NCI-H2107 (cell line): ENCODE measurements around the gene SIGLEC12.

Source experiments
- DNase-seq: peaks from one replicate; lab custom pipeline; 2025; lab: John Stamatoyannopoulos, UW

The SIGLEC12 gene

DNA sequence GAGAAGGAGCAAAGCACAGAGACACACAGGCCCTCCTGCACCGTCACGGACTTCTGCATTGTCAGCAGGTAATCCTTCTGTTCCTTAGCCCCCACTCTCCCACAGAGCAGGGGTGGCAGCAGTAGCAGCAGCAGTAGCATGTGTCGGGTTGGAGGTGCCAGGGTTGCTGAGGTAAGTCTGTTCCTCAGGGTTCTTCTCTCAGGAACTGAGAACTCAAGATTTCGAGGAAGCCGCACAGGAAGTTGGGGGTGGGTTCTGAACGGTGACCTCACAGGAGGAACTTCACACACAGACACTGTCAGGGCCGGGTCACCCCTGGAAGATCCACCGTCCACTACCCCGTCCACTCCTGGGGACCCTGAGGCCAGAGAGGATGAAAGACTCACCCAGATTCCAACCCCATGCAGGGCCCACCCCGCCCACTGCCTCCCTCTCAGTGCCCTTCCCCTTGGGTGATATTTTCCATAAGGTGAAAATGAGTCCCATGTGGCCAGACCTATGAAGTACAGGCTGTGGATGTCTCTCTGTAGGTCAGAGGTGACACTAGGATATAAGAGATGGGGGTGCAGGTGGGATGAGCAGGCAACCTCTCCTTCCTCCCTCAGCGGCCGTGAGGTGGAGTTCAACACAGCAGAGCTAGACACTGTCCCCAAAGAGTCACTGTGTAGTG lies at the start of gene SIGLEC12:
Gene SIGLEC12, minus strand, starts transcription at position 207 of the 670 bp plus-strand sequence. Its CDS starts 67 bp downstream, at position 140.
- DNase-seq, result no peak

DNA sequence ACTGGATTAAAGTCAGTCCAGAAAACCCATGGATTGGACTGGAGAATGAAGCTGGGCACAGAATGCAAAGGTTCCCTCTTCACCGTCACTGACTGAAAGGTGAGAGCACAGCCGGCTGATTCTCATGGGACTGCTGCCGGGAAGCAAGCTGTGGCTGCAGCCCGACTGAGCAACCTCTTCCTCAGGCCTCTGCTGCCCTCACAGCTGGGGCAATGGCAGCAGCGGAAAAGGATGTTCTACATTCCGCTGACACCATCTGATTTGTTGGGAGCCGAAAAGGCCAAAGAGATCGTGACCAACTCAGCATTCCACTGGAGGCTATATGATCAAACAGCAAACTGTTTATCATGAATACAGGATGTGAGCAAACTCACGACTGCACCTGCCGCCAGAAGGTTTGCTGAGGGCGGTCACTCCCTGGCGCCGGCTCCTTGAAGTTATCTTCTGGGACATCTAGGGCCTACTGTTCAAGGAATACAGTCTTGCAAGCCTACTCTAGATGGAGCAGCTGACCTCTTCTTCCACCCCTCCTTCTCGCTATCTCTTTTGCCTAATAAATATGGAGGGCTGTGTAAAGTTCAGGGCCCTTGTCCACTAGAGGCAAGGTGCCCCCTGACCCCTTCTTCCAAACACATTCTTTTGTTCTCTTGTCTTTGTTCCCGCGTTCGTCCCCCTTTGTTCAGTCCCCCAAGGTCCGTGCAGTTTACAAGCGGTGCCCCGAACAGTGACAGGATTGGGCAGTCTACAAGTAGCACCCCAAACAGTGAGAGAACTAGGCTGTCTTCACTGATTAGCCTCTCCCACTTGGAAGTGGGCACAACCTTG lies 49.5 kb upstream of the SIGLEC12 start:
- DNase-seq, result no peak

DNA sequence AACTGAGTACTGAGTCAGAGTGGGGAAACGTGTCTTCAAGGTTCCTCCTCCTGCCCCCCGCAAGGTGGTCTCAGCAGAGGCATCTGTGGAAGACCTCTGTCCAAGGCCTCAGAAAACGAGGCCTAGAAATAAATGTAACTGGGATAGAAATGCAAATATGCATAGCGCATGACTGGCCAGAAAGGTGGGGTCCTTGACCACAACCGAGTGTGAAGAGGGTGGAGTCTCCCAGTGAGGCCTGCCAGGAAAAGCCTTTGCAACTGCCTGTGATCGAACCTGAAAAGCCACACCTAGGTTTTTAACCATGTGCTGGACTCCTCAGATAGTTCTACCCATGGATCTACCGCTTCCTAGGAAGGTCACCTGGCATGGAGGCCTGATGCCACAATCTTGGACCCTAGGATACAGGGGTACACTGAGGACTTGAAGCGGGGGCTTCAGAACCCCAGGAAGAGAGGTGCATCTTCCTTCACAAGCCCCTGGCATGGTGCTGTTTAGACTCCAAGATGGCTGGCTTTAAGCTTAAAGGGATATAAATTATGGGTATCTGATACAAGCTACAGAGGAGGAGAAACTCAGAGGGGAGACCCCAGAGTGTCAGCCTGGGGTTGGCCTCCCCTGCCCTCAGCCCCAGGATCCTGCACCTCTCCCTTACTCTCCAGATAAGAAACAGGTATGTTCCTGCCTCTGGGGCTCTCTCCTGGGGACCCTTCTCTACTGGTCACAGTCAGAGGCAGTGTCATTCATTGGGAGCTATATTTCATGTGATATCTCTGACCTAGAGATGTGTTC lies 48.1 kb upstream of the SIGLEC12 start:
- DNase-seq, result no peak

DNA sequence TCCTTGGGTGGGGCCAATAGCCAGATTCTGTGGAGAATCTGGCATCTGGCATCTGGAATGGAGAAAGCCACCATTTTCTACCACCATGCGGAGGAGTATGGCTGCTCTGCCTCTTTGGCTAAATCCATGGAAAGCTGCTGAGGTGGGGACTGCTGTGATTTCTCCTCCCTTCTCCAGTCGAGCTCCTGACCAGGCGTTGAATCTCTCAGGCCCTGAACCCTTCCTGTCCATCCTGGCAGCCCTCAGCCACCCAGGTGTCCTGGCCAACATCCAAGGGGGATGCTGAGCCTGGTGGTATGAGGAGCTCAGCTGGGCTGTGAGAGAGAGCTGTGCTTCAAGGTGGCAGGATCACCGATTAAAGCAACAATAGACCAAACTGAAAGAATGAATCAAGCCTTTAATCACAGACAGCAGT lies 47.3 kb upstream of the SIGLEC12 start:
- no peak for DNase-seq

DNA sequence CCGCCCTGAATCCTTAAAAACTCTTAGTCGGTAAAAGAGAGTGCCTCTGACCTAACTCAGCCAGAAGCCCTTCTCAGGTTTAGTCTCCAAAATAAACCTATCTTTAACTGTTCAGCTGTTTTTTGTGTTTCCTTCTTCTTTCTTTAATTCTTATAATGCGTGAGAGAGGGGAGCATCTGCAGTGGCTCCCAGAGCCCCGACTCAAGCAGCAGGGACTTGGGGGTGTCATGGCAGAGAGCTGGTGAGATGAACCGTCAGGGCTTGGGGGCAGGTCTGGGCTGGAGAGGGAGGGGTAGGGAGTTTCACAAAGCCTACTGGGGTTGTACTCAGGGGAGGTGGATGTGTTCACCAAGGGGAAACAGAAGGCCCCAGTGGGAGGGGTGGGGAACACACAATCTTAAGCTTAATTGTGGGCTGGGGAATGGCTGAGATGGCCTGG lies 46.6 kb upstream of the SIGLEC12 start:
- DNase-seq, result no peak

DNA sequence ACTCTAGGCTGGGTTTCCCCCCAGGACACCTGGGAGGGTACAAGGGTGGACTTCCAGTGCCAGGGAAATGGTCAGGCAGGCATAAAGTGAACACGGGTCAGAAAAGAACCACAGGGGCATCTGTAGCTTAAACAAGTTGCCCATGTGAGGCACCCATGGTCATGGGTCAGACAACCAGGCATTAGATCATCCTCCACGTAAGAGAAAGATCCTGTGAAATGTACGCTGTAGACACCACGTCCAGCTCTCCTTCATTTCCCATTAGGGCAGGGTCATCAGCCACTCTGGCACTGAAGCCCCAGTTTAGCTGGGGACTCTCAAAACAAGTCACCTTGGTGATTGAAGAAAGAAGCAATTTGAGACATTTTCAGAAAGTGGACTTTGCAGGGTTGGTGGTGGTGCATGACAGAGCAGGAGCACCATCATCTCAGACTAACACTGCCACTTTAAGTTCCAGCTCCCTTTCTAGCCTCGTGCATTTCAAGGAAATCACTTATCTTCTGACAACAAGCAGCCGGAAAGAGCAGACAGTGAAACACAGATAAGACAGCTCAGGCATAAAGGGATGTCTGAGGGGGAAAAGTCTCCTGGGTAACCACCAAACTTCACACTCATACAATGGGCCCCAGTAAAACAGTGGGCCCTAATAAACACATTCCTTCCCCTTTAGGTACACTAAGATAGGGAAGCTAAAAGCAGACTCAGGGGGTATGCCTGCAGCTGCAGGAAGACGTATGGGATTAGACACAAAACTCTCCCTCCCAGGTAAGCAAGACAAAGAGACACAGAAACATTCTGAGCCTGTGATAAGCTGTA lies 46.0 kb upstream of the SIGLEC12 start:
- no peak for DNase-seq

DNA sequence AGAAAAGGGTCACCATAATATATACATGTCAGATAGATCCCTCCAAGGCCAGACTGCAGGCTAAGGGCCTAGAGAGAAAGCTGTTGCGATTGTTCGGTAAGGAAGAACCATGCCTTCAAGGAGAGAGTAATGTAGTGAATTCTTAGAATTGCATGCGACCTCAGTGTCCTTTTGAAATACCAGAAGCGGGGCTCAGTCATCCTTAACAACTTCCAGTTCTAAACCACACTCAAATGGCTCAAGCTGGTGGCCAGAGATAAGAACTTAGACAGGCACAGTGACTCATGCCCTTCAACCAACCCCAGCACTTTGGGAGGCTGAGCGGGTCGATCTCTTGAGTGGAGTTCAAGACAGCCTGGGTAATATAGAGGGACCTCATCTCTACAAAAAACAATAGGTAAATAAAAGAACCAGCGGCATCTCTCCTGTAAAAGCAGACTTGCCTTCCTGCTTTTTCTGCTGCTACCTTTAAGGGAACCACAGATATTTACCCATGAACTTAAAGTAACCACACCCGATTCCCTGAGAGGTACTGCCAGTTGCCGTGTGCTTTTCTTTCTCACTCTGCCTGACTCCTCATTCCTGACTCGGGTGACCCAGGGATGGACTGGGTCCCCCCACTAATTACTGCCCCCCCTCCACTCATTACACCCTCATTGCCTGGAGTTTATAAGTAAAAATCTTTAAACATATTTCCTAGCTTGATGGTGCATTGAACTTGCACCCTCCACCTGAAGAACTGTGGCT lies 45.2 kb upstream of the SIGLEC12 start:
- DNase-seq, result no peak

DNA sequence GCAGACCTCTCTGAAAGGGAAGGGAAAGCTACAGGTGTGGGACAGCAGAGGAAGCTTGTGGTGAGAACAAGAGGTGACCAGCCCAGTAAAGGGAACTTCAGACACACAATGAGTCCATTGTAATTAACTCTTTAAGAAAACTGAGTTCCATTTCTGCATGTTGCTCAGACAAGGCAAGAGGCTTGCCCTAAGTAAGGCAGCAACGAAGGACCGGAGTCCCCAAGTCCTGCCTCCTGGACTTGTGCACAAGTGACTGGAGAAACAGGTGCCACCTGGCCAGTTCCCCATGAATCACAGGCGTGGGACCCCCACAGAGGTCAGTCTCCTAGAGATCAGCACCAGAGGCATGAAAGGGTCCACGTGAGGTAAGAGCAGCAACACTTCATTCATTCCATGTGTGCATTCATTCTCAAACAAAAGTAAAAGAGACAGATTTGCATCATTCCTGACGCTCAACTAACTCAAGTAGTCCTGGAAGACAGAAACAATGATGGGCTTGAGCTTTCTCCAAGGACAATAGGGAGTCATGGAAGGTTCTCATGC lies 44.6 kb upstream of the SIGLEC12 start:
- no peak for DNase-seq

DNA sequence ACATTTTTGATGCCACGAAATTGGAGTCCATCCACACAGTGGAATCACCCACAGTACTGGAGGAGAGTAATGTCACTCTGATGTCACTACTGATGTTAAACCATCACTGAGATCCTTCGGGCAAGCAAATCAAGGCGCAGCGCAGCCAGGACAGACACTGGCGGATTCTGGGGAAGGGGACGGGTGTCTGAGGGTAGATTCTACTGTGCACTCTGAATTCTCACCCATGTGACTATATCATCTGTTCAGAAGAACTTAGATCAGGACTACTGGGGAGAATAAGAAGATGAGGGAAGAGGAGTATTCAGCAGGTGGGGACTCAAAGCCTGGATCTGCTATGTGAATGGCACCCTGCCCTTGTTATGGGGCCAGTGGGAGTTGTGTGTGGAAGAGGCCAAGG lies 42.4 kb upstream of the SIGLEC12 start:
- no peak for DNase-seq

DNA sequence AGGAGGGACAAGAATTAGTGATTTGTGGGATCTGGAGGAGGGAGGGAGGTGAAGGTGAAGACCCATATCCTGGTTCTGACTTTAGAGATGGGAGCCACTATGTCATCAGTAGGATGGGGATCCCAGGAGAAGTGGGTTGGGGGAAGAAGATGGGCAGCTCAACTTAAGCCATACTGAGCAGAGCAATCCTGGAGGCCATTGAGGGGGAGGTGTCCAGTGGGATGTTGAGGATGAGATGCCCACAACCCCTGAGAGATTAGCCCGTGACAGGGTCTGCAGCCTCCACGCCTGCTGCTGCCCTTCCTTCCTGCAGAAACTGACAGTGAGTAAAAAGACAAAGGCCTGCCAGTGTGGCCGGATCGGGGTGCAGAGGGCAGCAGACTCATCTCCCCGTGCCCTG lies 41.1 kb upstream of the SIGLEC12 start:
- DNase-seq, result no peak

DNA sequence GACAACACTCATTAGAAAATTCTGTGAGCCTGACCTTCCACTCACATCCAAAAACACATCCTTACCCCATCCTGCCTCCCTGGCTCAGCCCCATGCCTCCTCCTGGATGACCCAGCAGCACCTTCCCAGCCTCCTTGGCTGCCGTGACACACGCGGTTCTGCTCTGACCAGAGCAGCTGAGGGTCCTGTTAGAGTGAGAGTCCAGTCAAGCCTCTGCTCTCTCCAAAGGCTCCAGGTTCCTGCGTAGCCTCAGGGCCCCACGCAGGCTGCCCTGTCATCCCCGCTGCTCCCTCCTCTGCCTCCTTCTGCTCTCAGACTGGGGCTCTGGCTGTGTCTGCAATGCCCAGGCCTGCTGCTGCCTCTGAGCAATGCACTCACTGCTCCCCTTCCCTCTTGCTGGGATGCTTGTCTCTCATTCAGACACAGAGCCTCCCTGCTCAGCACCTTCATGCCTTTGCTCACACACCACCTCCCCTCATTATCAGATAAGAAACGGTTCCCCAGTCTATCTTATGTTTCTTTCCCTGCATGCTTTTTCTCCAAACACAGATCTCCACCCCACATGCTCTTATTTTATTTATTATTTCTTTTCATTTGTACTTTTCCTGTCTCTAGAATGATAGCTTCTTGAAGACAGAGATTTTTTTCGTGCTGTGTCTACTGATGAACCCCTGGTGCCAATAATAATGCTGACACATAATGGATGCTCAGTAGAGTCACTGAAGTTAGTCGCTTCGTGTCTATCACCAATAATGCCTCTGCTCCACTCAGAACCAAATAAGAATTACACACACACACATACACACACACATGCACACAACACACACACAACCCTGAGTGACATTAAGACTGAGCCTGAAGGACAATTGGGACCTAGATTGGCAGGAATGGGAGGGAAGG lies 40.1 kb upstream of the SIGLEC12 start:
- DNase-seq, result no peak

DNA sequence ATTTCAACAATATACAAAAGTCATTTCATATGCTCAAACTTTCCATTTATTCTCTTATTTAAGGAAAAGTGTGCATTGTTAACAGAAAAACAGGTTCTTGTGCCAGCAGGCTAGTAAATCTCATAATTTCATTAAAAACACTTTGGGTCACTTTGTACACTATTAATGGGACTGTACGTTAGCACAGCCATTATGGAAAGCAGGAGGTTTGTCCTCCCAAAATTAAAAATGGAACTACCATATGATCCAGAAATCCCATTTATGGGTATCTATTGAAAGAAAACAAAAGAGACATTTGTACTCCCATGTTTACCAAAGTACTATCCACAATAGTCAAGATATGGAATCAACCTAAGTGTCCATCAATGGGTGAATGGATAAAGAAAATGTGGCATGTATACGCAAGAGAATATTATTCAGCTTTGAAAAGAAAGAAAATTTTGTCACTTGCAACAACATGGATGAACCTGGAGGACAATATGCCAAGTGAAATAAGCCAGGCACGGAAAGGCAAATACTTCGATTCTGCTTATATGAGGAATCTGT lies 38.3 kb upstream of the SIGLEC12 start:
- no peak for DNase-seq

DNA sequence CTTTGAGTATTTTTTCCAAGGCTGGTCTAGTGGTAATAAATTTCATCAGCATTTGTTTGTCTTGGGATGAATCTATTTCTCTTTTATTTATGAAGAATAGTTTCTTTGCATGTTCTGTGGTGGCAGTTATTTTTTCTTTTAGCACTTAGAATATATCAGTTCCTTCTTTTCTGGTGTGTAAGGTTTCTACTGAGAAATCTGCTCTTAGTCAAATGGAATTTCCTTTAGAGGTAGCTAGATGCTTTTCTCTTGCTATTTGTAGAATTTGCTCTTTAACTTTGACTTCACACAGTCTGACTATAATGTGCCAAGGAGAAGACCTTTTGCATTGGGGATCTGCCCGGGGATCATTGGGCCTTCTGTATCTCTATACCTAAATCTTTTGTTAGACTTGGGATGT lies 33.9 kb upstream of the SIGLEC12 start:
- no peak for DNase-seq

DNA sequence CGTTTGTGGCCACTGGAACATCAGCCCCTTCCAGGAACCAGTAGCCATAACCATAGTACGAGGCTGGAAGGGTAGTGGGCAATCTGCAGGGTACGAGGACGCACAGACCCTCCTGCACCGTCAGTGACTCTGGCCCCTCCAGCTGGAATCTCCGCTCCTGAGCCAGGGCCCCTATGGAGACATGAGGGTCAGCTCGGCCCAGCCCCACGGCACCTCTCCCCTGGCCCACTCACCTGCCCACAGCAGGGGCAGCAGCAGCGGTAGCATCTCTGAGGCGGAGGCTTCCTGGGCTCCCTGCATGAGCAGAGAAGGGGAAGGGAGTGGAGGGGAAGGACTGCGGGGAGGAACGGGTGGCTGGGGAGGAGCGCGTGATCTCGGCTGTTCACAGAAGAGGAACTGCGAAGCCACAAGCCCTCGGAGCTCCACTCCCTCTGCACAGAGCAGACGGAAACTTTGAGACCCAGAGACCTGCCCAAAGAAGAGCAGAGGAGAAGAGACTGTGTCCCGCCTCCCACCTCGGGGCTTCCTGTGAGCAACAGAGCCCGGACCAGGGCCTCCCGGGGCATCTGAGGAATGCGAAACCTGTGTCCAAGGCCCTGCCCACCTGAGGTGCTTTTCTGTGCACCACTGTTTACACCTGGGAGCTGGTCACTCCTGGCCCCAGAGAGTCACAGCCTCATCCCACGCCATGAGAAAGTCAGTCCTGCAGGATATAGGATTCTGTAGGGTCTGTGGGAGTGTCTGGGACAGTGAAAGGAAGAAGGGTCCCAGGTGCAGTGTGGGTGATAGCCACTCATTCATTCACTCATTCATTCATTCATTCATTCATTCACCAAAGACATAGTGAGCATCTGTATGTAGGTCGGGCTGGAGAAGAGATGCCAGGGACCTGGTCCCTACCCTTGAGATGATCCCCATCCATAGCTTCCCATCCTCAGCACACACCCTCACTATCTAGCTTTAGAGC lies 30.0 kb upstream of the SIGLEC12 start, which contains the start of gene SIGLEC6:
Gene SIGLEC6, minus strand, starts transcription at position 322 of the 967 bp plus-strand sequence. Its CDS starts 22 bp downstream, at position 300.
- no peak for DNase-seq

DNA sequence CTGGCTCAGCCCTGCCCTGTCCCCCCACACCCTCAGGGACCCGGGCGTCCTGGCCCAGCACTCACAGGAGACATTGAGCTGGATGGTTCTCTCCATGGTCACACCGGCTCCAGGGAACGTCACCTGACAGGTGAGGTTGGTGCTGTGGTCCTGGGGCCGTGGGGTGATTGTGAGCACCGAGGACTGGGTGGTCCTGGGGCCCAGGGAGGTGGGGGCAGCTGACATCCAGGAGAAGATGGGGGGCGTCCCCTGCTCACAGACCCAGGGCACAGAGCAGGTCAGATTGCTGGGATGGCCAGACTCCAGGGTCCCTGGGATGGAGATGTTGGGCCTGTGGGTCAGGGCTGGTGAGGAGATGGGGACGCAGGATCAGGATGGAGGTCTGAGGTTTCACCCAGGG lies 29.0 kb upstream of the SIGLEC12 start:
- DNase-seq, result no peak

DNA sequence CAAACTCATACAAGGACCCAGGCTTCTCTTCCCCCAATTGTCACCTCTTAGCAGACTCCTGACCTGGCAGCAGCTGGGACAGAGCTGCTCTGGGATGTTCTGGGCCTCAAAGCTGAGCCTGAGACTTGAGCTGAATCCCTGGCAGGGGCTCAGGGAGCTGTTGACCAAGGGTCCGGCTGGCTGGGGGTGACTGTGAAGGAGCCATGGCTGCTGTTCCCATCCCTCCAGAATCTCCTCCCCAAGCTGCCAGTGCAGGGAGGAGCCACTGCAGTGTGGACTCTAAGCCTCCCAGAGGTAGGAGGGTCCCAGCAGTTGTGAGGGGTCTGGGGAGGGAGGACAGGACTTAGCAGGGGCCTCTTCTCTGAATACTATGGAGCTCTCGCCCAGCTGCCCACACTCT lies 27.7 kb upstream of the SIGLEC12 start:
- no peak for DNase-seq

DNA sequence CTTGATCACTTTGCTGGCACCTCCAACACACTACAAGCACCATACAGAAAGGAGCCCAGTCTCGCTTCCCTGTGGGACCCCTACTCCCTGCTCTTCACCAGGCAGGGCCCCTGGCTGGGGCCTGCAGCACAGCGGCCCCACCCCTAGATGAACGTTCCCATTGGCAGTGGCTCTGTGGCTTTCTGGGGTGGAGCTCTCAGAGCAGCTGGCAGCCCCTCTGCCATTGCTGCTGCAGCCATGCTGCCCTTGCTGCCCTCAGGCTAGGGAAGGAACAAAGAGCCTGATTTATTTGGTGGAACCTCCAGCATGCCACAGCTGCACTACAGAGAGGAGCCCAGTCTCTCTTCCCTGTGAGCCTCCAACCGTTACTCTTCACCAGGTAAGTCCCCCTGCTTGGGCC lies 24.1 kb upstream of the SIGLEC12 start:
- no peak for DNase-seq

DNA sequence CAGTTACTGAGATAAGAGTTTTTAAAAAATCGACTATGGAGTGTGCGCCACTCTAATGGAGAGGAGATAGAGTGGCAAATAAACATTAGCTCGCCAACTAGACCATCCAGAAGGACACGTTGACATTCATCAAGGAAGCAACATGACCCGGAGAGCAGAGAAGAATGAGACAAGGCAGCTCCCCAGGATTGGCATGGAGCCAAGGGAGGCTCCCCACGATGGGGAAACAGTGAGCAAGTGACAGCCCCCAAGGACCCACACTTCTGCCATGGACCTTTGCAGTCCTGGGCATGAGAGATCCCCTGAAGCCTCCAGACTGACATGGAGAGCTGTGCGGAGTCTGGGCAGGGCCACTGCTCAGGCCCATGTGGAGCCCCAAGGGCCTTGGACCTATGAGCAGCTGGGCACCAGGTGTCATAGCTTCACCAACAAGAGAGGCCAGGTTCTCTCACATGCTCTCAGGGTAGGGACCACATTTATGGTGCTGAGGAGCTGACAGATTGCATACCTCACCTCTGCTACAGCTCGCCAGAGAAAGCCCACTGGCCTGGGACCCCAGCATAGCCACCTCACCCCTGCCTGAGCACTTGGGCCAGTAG lies 23.2 kb upstream of the SIGLEC12 start:
- no peak for DNase-seq
